Renal cortical epithelial cell (primary cell): Measurements from ENCODE around the gene HPF1. TPM values are rescaled to one million over a fixed set of nuclear protein-coding genes. Genes with fewer than 3 reads are reported as not detected.
A peak's percentile ranks its signal among the peaks of the same experiment; 100 is the strongest.
"Not testable (repeated sequence)": the region's sequence is repeated elsewhere in the genome, so short reads cannot be mapped to it uniquely, and the experiment has no call there.

ENCODE experiments used
- DNase-seq: peaks from one replicate; pipeline ENCODE4 v3.0.0-alpha.2; 2011; ENCODE audit warnings: low read depth
- total RNA-seq: library from RNA; depleted of rRNA; stranded (reverse); fragments of >200 nt; gene quantifications from 2 replicates; pipeline ENCODE4 v1.2.3, GENCODE V29; 2014

Gene HPF1
- total RNA-seq, 1 donor from 2014 or later = 18.9 TPM

DNA sequence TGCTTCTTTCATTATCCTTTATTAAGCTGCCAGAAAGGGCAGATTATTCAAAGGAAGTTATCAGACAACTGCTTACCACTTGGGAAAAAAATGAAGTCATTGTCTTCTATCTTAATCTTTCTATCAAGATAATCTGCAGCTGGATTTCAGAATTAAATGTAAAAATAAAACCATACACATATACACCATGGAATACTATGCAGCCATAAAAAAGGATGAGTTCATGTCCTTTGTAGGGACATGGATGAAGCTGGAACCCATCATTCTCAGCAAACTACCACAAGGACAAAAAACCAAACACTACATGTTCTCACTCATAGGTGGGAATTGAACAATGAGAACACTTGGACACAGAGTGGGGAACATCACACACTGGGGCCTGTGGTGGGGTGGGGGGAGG, 19.1 kb downstream of the HPF1 start:
- DNase-seq = not testable (repeated sequence)

DNA sequence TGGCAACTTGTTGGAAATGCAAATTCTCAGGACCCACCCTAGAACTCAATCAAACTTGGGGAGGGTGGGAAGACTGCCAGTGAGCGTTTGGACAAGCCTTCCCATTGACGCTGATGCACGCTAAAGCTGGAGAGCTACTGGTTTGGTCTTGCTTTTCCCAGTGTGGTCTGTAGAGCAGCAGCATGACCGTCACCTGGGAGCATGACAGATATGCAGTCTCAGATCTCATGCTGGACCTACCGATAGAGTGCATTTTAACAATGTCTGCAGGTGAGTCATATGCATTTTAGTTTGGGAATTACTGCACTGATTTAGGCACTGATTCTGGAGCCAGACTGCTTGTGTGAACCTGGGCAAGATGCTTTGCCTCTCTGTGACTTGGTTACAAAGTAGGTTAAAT, 27.2 kb downstream of the HPF1 start:
- no peak for DNase-seq

DNA sequence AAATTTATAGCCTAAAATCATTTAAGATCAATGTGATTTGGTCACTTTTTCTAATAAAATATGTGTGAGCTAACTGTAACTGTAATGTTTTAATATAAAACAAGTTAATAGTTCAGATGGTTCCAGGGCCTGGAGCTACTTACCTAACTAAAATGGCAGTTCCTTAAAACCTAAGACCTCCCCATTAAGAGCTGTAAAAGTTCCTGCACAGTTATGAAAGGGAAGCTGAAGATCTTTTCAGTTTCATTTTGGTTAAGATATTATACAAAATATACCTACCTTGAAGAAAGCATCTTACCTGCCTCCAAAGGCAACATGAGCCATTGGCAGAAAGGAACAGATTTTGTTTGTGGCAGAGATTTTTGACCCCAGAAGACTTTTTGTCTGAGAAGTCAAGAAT, 30.1 kb downstream of the HPF1 start:
- DNase-seq = no peak

DNA sequence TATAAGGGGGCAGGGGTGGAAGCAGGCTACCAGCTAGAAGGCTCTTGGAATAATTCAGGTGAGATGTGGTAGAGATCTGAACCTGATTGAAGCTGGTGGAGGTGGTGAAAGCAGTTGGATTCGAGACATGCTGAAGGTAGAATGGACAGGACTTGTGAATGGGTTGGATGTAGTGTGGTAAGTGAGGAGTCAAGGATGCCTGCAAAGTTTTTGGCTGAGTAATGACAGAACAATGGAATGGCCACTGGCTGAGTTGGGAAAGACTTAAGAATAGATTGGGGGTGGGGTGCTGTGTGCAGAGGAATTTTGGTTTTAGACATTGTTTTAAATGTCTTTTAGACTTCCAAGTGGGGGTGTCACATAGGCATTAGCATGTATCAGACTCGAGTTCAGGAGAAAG, 33.5 kb downstream of the HPF1 start:
- DNase-seq = peak; percentile 63

DNA sequence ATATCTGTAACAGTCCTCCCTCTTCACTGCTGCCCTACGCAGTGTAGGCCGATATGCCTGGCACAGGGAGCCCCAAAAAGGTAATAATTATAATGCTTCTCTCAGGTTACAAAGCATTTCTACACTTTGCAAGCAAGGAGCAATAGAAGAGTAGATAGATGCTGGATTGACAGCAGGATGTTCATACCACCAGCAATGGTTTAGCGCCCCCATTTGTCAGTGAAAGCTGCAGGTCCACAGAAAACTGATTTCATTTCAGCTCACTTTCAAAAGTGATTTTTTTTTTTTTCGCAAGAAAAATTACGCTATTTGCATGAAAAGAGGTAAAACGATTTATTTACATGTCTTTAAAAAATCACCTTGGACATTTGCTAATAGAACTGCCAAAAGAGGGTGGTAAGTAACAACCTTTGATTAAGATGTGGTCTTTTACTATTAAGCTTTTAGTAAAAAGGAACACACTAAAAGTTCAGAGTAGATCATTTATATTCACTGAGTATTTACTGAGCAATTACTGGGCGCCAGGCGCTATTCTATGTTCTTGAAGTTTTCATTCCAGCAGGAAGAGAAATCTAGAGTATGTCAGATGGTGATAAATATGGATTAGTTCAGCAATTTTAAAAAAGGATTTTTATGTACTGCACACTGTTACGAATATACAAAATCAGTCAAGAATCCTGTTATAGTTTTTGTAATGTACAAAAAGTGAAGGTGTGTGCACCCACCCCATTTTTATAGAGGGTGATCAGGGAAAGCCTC, 34.4 kb downstream of the HPF1 start:
- DNase-seq = peak; percentile 36

DNA sequence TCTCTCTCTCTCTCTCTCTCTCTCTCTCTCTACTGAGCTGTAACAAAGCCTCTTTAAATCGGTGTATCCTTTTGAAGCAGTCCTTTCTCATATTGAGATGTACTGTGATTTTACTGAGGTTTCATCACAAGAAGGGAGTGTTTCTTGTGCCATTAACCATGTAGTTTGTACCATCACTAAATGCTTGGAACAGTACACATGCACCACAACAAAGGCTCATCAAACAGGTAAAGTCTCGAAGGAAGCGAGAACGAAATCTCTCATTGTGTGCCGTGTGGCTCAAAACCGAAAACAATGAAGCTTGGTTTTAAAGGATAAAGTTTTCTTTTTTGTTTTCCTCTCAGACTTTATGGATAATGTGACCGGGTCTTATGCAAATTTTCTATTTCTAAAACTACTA, 37.2 kb downstream of the HPF1 start:
- no peak for DNase-seq

DNA sequence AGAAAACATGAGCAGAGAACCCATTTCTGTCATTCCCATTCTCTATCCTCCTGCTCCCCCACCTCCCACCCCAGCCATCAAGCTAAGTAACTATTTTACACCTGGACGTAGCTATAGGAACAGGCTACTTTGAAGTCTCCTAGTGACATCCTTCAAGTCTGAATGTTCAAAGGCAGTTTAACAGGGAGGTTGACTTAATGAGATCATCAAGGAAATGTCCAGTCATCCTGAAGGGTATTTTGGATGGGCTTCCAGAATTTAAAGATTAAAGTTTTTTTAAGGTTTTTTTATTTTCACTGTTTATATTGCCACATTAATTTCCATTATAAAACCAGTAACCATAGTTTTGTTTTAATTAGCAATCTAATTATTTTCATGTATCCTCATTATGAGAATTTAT, 41.1 kb downstream of the HPF1 start:
- DNase-seq = no peak

DNA sequence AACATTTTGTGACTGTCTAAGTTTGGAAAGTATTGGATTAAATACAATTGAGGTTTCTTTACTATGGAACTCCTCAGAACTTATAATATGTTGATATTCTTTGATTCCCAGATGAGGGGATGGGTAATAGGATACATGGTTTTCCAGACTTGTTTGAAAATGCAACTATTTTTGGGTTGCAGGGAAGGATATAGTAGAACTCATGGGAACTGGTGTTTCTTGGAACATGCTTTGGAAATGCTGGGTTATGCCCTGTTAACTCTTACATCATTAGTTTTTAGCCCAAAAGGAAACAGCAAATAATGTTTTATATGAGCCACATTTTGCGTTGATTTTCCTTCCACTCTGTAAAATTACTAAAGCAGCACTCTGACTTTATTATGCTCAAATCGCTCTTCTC, 41.9 kb downstream of the HPF1 start:
- no peak for DNase-seq

DNA sequence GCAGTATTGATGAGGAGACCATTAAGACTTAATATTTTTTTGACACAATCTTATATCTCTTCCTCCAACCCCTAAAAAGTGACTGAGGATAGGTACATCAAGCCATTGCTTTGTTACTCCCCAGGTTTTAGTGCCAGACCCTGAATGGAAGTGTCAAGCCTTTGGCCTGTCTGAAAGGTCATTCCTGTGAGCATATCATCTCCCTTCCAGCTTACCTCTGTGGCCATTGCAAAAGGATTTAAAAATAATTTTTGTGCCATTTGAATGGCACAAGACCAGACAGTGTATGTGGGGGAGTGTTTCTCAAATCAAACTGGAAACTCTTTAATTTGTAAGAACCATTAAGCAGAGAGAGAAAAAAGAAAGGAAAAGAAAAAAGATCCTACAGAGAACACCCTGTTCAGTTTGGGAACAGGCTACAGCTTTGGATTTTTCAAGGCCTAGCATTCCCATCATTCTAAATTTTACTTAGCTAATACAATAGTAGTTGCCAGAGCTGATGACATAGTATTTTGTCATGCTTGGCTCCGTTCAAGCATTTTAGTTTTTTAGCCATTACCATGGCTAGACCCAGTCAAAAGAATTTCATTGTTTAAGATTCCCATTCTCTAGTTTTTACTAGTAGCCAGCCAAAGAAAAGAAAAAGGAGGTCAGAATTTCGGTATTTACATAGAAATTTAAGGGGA, 49.6 kb downstream of the HPF1 start:
- no peak for DNase-seq

DNA sequence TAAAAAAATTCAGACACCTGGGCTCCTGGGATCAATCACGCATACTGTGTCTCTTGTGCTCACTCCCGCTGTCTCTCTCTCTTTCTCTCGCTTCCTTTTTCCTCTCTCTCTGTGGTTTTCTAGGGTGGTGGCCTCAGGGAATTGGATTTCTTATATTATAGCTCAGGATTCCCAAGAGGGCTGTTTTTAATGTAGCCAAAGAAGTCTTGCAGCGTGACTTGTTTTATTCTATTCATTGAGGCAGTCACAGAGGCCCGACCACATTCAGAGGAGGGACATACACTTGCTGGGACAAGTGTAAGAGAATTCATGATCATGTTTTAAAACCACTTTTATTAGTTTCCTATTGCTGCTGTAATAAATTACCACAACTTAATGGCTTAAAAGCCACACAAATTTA, 59.4 kb downstream of the HPF1 start:
- DNase-seq = no peak

DNA sequence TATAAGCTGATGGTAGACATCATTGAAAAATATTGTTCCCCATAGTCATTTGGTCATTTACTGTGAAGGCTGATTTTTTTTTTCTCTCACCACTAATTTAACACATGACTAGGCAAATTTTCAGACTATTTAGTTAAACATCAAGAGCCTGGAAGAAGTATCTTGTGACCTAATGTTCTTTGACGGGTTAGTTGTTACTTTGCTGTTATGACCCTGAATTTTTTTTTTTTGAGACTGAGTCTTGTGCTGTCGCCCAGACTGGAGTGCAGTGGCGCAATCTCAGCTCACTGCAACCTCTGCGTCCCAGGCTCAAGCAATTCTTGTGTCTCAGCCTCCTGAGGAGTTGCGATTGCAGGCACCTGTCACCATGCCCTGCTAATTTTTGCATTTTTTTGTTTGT, 67.0 kb downstream of the HPF1 start:
- DNase-seq = peak; percentile 78

DNA sequence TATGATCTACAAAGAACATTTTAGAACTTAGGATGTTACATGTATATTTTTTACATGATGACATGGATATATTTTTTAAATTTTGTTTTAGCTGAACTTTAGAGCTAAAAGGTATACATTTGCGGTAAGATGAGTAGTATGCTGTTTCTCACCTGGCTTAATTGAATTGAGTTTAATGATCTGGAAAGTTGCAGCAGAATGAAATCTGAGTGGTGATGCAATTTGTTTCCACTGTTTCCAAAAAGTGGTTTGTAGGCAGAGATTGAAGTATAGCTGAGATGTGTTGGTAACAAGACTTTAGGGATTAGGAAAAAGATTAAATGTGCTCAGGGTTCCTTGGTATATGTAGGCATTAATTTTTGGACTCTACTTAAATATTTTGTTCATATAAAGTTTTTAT, 68.1 kb downstream of the HPF1 start:
- peak; percentile 57 for DNase-seq

DNA sequence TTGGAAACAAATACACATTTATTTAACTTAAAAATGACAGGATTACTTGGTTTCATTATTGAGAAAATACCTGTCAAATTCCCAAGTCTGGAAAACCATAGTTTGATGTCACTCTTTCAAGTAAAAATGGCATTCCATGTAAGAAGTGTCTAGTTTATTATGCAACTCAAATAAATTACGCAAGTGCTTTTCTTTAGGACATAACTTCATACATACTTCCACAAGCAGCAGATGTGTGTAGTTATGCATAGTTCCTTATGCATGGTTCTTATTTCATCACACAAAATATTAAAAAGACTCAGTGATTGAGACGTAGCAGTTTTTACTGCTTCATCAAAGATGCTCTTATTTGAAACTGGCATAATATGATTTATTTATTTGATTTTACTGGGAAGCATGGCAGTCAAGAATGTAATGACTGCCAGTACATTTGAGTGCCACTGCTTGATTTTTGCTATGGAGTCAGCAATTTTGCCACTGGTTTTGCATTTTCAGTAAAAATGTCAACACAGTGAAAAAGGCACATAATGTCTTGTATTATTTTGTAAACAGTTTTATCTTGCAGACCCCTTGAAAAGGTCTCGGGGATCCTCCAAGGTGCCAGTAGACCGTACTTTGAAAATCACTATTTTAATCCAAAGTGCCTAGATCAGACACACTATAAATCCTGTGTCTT, 75.2 kb downstream of the HPF1 start:
- DNase-seq = no peak

Other genes with a start within 250 kb of the HPF1 start
- gene NEK1, start 145.4 kb downstream of the HPF1 start, total RNA-seq = 10.9 and 20.2 TPM in 2 replicates
- gene CLCN3, start 137.4 kb downstream of the HPF1 start, total RNA-seq = 50.0 and 141 TPM in 2 replicates